ENCODE results near the gene OTOF.

Gene OTOF

DNA sequence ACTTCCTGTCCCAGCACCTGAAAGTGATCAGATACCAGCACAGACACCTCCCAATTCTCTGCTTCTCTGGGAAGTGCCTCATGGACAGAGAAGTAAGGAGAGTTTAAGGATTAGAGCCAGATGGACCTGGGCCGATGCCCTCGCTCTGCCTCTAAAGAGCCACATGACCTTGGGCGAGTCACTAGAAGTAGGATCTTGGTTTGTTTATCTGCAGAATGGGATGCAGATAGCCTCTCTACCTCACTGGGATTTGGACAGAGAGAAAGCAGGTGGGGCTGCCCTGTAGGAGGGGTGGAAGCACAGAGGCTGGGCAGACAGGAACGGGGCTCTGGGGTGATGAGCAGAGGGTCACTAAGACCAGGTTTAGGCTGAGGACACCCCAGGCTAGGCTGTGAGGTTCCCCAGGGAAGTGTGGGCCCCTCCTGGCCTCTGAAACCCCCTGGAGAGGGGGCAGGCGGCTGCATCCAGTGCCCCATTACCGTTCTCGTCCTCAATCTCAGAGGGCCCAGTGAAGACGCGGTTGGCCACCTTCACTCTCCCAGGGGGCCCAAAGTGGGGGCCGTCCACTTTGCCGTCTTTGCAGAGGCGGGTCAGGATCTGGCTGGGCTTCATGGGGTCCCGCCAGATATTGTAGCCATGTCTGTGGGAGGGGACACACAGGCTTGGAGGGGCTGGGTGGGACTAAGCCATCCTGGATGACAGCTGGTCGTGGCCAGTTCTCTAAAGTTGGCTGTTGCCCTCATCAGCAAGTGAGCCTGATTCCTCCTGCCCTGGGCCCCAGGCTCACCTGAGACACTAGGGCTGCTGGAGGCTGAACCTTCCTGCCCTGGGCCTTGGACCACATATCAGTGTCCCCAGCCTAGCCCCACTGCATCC, 13.3 kb downstream of the OTOF start:
- TF ChIP-seq, protein P1, sequence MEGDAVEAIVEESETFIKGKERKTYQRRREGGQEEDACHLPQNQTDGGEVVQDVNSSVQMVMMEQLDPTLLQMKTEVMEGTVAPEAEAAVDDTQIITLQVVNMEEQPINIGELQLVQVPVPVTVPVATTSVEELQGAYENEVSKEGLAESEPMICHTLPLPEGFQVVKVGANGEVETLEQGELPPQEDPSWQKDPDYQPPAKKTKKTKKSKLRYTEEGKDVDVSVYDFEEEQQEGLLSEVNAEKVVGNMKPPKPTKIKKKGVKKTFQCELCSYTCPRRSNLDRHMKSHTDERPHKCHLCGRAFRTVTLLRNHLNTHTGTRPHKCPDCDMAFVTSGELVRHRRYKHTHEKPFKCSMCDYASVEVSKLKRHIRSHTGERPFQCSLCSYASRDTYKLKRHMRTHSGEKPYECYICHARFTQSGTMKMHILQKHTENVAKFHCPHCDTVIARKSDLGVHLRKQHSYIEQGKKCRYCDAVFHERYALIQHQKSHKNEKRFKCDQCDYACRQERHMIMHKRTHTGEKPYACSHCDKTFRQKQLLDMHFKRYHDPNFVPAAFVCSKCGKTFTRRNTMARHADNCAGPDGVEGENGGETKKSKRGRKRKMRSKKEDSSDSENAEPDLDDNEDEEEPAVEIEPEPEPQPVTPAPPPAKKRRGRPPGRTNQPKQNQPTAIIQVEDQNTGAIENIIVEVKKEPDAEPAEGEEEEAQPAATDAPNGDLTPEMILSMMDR (IDR thresholded peaks at IDR 0.05; ENCODE audit: borderline replicate concordance, control extremely low read depth, extremely low read depth, insufficient read depth, missing control alignments), result no peak
- in situ Hi-C loops (cut with MboI; ENCODE audit: low sequenced_read_pairs, unreplicated experiment), result no loop called here
- DNase-seq (ENCODE audit: low spot score), result no peak

DNA sequence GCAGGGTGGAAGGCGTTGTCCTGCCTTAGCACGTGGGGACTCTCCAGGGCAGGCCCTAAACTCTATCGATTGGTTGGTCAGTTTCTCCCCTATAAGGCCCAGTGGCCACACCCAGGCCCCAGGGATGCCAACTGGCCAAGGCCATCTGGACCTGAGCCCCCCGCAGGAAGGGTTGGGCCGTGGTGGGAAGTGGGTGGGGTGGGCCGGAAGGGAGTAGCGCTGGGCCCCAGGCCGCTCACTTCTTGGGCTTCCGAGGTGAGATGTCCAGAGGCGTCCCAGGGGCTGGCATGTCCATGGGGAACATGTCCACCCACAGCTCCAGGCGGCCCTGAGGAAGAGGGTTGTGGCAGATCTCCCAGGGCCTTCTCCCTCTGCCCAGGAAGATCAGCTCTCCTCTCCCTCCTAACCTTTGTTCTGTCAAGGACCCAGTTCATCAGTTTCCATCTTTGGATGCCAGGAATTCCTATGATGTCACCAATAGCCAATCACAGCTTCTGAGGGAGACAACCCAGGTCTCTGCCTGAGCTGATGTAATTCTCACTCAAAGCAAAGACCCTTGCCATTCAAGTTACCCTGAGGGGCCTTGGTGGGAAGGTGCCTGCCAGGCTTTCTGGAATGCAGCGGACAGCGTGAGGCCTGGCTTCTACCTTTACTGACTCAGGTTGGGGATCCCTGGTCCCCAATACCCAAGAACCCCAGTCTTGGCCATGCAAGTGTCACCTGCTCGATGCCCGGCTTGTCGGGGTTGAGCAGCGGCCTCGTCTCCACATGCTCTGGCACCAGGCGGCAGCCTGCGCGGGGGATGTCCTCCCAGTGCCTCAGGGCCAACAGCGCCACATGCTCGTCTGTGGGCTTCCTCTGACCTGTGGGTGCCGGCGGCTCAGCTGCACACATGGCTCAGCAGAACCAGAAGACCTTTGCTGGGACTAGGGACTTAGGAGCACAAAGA, 14.4 kb downstream of the OTOF start:
- no peak for DNase-seq (ENCODE audit: low spot score)
- TF ChIP-seq, protein P1 (IDR thresholded peaks at IDR 0.05; ENCODE audit: borderline replicate concordance, control extremely low read depth, extremely low read depth, insufficient read depth, missing control alignments), result no peak
- in situ Hi-C loops (cut with MboI; ENCODE audit: low sequenced_read_pairs, unreplicated experiment), result no loop called here

DNA sequence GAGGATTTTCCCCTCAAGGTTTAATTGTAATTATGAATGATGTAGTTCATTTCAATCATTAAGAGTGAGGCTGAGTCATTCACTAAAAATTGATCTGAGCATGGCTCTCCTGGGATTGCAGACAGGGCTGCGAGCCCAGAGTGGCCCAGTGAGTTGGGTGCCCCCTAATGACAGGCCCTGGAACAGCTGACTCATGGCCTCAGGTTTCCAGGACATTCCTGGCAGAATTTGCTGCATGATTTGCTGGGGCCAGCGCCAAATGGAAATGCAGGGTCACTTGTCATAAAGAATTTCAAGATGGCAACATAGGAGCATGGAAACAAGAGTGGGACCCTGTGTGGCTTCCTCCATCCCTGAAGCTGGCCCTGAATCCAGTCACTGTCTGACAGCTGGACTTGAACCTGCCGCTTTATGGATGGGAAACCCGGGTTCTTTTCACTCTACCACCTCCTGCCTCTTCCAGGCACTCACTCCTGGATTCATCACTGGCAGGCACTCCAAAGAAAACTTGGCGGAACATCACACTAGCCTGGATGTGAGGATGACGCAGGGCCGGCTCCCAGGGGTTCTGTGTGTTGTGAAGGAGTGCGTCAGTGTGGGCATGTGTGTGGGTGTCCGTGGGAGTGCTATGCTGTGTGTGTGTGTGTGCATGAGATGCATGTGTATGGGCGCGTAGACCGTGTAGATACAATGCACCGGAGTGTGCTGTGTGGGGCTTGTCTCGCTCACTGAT, 15.2 kb downstream of the OTOF start:
- peak; percentile 65 for DNase-seq (ENCODE audit: low spot score)
- TF ChIP-seq, protein P1 (IDR thresholded peaks at IDR 0.05; ENCODE audit: borderline replicate concordance, control extremely low read depth, extremely low read depth, insufficient read depth, missing control alignments), result peak; percentile 38
- in situ Hi-C loops (cut with MboI; ENCODE audit: low sequenced_read_pairs, unreplicated experiment), result no loop called here

DNA sequence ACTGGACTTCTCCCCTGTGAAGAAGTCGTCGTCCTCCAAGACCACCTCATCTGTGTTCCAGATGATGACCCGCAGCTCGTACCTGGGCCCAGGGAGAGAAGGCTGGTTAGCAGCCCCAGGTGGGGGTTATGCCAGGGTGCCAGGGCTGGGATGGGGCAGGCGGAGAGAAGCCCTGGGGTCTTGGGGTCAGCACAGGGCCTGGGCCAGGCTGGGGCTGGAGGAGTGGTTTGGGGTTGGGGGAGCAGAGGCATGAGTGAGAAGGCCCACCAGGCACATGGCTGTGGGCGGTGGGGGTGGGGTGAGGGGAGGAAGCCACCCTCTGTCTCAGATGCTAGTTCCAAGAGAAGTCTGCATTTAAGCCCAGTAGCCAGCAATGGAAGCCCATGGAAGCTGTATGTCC, 15.8 kb downstream of the OTOF start:
- in situ Hi-C loops (cut with MboI; ENCODE audit: low sequenced_read_pairs, unreplicated experiment), result no loop called here
- no peak for DNase-seq (ENCODE audit: low spot score)
- TF ChIP-seq, protein P1 (IDR thresholded peaks at IDR 0.05; ENCODE audit: borderline replicate concordance, control extremely low read depth, extremely low read depth, insufficient read depth, missing control alignments), result no peak

DNA sequence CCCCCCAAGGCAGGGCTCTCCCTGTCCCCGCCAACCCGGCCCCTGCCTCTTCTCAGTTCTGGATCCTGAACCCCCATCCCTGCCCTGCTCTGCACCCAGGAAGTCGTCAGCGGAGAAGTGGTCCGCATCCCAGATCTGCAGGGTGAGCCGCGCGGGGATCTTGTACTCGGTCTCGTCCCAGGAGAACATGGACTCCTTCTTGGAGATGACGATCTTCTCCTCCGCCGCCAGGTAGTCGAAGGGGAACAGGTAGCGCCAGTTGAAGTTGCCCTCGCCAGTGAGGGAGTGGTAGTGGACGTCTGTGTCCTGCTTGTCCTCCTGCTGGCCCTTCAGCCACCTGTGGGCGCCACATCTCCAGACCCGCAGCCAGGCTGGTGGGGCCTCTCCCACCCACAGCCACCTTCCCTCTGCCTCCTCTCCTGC, 16.3 kb downstream of the OTOF start:
- TF ChIP-seq, protein P1 (IDR thresholded peaks at IDR 0.05; ENCODE audit: borderline replicate concordance, control extremely low read depth, extremely low read depth, insufficient read depth, missing control alignments), result no peak
- in situ Hi-C loops (cut with MboI; ENCODE audit: low sequenced_read_pairs, unreplicated experiment), result no loop called here

DNA sequence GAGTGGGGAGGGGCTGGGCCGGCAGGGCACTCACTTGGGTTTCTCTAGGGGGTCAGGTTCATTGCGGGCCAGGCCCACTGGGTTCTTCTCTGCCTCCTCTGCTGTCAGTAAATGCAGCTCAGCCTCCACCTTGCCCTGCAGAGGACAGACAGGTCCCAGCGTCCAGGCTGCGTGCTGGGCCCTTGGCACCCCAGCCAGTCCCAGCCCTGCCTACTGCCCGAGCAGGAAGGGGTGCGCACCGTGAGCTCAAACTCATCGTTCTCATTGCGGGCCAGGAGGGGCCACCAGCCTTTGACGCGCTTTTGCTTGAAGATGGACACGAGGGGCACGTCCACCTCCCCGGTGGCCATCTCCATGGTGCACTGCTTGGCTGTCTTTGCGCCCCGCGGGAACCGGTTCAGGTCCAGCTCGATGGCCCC, 17.3 kb downstream of the OTOF start:
- DNase-seq (ENCODE audit: low spot score), result no peak
- in situ Hi-C loops (cut with MboI; ENCODE audit: low sequenced_read_pairs, unreplicated experiment), result no loop called here
- TF ChIP-seq, protein P1 (IDR thresholded peaks at IDR 0.05; ENCODE audit: borderline replicate concordance, control extremely low read depth, extremely low read depth, insufficient read depth, missing control alignments), result no peak

More for the DNA sequence above, 16.3 kb downstream of the OTOF start:
- DNase-seq (ENCODE audit: low spot score), result no peak

All from GM13976 (cell line).